T-helper 1 cell (primary cell): Measurements from ENCODE around the gene SLC29A4.

Experiments
- DNase-seq, 5 donors: peaks; one replicate each; pipeline ENCODE4 v3.0.0-alpha.2; 2012 to 2020

Gene SLC29A4

GRCh38 chr7:5354460-5355232 lies 71.9 kb downstream of the SLC29A4 start:
- DNase-seq: no peak
